ENCODE data around the gene MPDZ.

GRCh38 chr9:13205824-13206223 lies 73.7 kb downstream of the MPDZ start:
- TF ChIP-seq, protein P1, sequence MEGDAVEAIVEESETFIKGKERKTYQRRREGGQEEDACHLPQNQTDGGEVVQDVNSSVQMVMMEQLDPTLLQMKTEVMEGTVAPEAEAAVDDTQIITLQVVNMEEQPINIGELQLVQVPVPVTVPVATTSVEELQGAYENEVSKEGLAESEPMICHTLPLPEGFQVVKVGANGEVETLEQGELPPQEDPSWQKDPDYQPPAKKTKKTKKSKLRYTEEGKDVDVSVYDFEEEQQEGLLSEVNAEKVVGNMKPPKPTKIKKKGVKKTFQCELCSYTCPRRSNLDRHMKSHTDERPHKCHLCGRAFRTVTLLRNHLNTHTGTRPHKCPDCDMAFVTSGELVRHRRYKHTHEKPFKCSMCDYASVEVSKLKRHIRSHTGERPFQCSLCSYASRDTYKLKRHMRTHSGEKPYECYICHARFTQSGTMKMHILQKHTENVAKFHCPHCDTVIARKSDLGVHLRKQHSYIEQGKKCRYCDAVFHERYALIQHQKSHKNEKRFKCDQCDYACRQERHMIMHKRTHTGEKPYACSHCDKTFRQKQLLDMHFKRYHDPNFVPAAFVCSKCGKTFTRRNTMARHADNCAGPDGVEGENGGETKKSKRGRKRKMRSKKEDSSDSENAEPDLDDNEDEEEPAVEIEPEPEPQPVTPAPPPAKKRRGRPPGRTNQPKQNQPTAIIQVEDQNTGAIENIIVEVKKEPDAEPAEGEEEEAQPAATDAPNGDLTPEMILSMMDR (IDR thresholded peaks at IDR 0.05; ENCODE audit: insufficient read depth, low read depth, low read length): no peak
- TF ChIP-seq EZH2 (IDR thresholded peaks at IDR 0.05; ENCODE audit: insufficient read depth, low read length): no peak

Measured in astrocyte (in vitro differentiated cells and primary cell).